Body of pancreas (tissue), 4 donors: ENCODE results near the gene TNNT2. TPM values are rescaled to one million over a fixed set of nuclear protein-coding genes. Genes with fewer than 3 reads are reported as not detected.

Experiments used
- ATAC-seq: fragments of 150-250 bp; one replicate; pipeline ENCODE4 v1.9.1; 2016
- DNase-seq, 4 donors: peaks; one replicate each; pipeline ENCODE4 v3.0.0-alpha.2; 2019
- H3K27ac ChIP-seq, 4 donors: fragments of 200-600 bp; sonication (generic); 1 replicate in 3 of 4; 2 replicates in 1 of 4; pipeline versions ENCODE4 v1.5.1 to v1.6.1; 2016 to 2019; ENCODE audit warnings: mild to moderate bottlenecking in 1 of 4, mixed read lengths in 1 of 4, moderate library complexity in 1 of 4
- H3K27me3 ChIP-seq, 2 donors: fragments of 200-600 bp; sonication (generic); one replicate each; pipeline ENCODE4 v1.6.0; 2016; ENCODE audit warnings: mild to moderate bottlenecking in 1 of 2
- H3K36me3 ChIP-seq, 2 donors: fragments of 200-600 bp; sonication (generic); replicated peaks in 1 of 2; 2 replicates each; pipeline ENCODE4 v1.5.1; 2016; ENCODE audit warnings: low read depth in 2 of 2; ENCODE audit not compliant: insufficient read depth in 1 of 2
- H3K4me1 ChIP-seq: fragments of 200-600 bp; sonication (generic); one replicate; pipeline ENCODE4 v1.6.0; 2016
- H3K4me3 ChIP-seq, 2 donors: fragments of 200-600 bp; sonication (generic); 1 replicate in 1 of 2; 2 replicates in 1 of 2; pipeline ENCODE4 v1.5.1; 2016 to 2019
- H3K9me3 ChIP-seq, 3 donors: fragments of 200-600 bp; sonication (generic); 1 replicate in 2 of 3; 2 replicates in 1 of 3; pipeline ENCODE4 v1.5.1; 2016
- CTCF ChIP-seq, 7 experiments: fragments of 450-650 bp in 4 of 7; fragments of 200-600 bp in 3 of 7; sonication (generic) in 3 of 7; IDR thresholded peaks; one replicate each; pipeline ENCODE4 v1.5.1; 2016 to 2019; ENCODE audit warnings: antibody characterized with exemption in 7 of 7
- POLR2A ChIP-seq, 3 donors: fragments of 450-650 bp; IDR thresholded peaks; one replicate each; pipeline ENCODE4 v1.6.1; 2016; ENCODE audit warnings: antibody characterized with exemption in 3 of 3, mild to moderate bottlenecking in 2 of 3
- WGBS, 2 donors: methylation state at CpG; one replicate each; pipeline ENCODE4 v1.1.5; 2017; 5-methylcytosine and 5-hydroxymethylcytosine counted together
- intact Hi-C: fragments of 100-400 bp; cut with DNase I; formaldehyde crosslinking; loops from one replicate; pipeline ENCODE4 v1.15.1; 2023
- total RNA-seq, 2 donors: library from RNA; depleted of rRNA; stranded (reverse); fragments of >200 nt; gene quantifications; one replicate each; pipeline ENCODE4 v1.1.0, GENCODE V29; 2016

TNNT2 gene
- total RNA-seq, 2 donors from 2014 or later, result 1.8 TPM; not detected in 1

- 89 to 91% methylated on average over 2 to 4 of the region's 5 CpGs for WGBS, 2 donors
- no peaks in the 10 kb centered on the region for H3K27me3 ChIP-seq
- no peak for ATAC-seq
- H3K4me3 ChIP-seq, result no peak overlapping the region
- no peaks in the 10 kb centered on the region for H3K9me3 ChIP-seq
- intact Hi-C loops, result no loop called here
- DNase-seq, result no peak
- H3K27ac ChIP-seq, result no peak overlapping the region
- H3K4me1 ChIP-seq, result no peaks in the 10 kb centered on the region
- TF ChIP-seq CTCF (IDR thresholded peaks at IDR 0.05) (no peak), POLR2A (IDR thresholded peaks at IDR 0.05) (no peak)
- no peaks in the 10 kb centered on the region for H3K36me3 ChIP-seq
Observed at GRCh38 chr1:201316556-201316955, 60.9 kb downstream of the TNNT2 start.

GRCh38 chr1:201313086-201313485, 64.4 kb downstream of the TNNT2 start:
- intact Hi-C loops, result no loop called here
- DNase-seq (no peak), ATAC-seq (no peak)
- H3K27me3 ChIP-seq, result no peaks in the 10 kb centered on the region
- TF ChIP-seq POLR2A (IDR thresholded peaks at IDR 0.05) (no peak), CTCF (IDR thresholded peaks at IDR 0.05) (no peak)
- peaks cover 9% of the 10 kb centered on the region for H3K4me1 ChIP-seq
- 86 to 93% methylated on average over 7 to 14 of the region's 16 CpGs for WGBS, 2 donors
- no peak overlapping the region for H3K4me3 ChIP-seq
- H3K27ac ChIP-seq, result no peak overlapping the region
- no peaks in the 10 kb centered on the region for H3K9me3 ChIP-seq
- no peaks in the 10 kb centered on the region for H3K36me3 ChIP-seq

- Histone ChIP-seq H3K4me3 (no peak overlapping the region), H3K27ac (no peak overlapping the region), H3K4me1 (peaks cover 9% of the 10 kb centered on the region), H3K9me3 (no peaks in the 10 kb centered on the region), H3K36me3 (no peaks in the 10 kb centered on the region), H3K27me3 (no peaks in the 10 kb centered on the region)
- DNase-seq (no peak), ATAC-seq (no peak)
- TF ChIP-seq CTCF (IDR thresholded peaks at IDR 0.05) (no peak), POLR2A (IDR thresholded peaks at IDR 0.05) (no peak)
- 74 to 85% methylated on average over 7 of the region's 7 CpGs for WGBS, 2 donors
- intact Hi-C loops, result no loop called here
Observed at GRCh38 chr1:201312298-201312697, 65.2 kb downstream of the TNNT2 start.

- Histone ChIP-seq H3K27me3 (no peaks in the 10 kb centered on the region), H3K9me3 (no peaks in the 10 kb centered on the region), H3K27ac (peak overlapping the region in 1 of 4 donors; percentile 66), H3K4me3 (no peak overlapping the region), H3K36me3 (no peaks in the 10 kb centered on the region), H3K4me1 (peaks cover 9% of the 10 kb centered on the region)
- no peak for ATAC-seq
- intact Hi-C loops, result no loop called here
- peak in 1 of 4 donors; percentile 10 for DNase-seq
- TF ChIP-seq CTCF (IDR thresholded peaks at IDR 0.05) (no peak), POLR2A (IDR thresholded peaks at IDR 0.05) (no peak)
- WGBS, 2 donors, result 53 to 59% methylated on average over 6 to 8 of the region's 8 CpGs
Observed at GRCh38 chr1:201311356-201312011, 66.0 kb downstream of the TNNT2 start.

- Histone ChIP-seq H3K36me3 (no peaks in the 10 kb centered on the region), H3K9me3 (no peaks in the 10 kb centered on the region), H3K27ac (peak overlapping the region in 1 of 4 donors; percentile 66), H3K4me1 (peaks cover 9% of the 10 kb centered on the region), H3K27me3 (no peaks in the 10 kb centered on the region), H3K4me3 (no peak overlapping the region)
- ATAC-seq (peak; percentile 51), DNase-seq (peak; percentile 18 to 74 (median 28))
- 11 to 53% methylated on average over 4 of the region's 4 CpGs for WGBS, 2 donors
- no peak for TF ChIP-seq POLR2A (IDR thresholded peaks at IDR 0.05)
- TF ChIP-seq CTCF (IDR thresholded peaks at IDR 0.05), result no peak
- intact Hi-C loops, result no loop called here
Observed at GRCh38 chr1:201310986-201311355, 66.5 kb downstream of the TNNT2 start.
